ENCODE results near the gene PPARG.

PPARG gene

DNA sequence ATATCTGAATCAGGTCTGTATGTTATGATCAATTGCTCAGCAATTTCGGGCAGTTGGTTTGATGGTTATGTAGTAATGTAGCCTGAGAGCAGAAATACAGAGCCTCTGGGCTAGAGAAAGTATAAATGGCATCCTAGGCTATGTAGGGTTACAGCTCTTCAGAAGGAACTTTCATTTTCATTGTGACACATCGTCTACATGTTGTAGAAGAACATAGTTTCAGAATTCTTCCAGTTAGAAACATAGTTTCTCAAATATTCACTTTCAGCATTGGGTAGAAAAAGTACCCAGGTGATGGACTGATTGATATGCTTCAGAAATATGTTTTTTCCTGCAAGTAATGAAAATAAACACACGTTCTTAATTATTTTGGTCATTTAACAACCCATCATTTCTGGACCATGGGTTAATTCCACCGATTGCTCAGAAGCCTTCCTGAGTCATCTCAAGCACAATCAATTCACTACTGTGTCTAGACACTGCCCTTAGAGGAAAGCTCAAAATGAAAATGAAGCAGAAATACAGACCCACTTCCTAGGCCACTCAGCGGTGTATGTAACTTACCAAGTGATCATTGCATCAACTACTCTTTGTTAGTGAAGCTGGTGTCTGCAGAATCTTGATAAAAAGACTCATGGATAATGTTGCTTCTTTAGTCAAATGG is 106.6 kb downstream of the PPARG start:
- TF ChIP-seq, protein P1, sequence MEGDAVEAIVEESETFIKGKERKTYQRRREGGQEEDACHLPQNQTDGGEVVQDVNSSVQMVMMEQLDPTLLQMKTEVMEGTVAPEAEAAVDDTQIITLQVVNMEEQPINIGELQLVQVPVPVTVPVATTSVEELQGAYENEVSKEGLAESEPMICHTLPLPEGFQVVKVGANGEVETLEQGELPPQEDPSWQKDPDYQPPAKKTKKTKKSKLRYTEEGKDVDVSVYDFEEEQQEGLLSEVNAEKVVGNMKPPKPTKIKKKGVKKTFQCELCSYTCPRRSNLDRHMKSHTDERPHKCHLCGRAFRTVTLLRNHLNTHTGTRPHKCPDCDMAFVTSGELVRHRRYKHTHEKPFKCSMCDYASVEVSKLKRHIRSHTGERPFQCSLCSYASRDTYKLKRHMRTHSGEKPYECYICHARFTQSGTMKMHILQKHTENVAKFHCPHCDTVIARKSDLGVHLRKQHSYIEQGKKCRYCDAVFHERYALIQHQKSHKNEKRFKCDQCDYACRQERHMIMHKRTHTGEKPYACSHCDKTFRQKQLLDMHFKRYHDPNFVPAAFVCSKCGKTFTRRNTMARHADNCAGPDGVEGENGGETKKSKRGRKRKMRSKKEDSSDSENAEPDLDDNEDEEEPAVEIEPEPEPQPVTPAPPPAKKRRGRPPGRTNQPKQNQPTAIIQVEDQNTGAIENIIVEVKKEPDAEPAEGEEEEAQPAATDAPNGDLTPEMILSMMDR (IDR thresholded peaks at IDR 0.05): no peak
- Histone ChIP-seq H3K27ac (no peak overlapping the region), H3K36me3 (ENCODE audit: control insufficient read depth, insufficient read depth, low read length) (no peaks in the 10 kb centered on the region), H3K4me2 (ENCODE audit: low read length) (no peak overlapping the region), H3K27me3 (ENCODE audit: control insufficient read depth, insufficient read depth, low read length) (no peaks in the 10 kb centered on the region), H3K9ac (no peak overlapping the region), H3K4me3 (ENCODE audit: low read depth, low read length) (no peak overlapping the region), H3K4me1 (no peaks in the 10 kb centered on the region), H3K9me3 (ENCODE audit: control insufficient read depth, low read length) (no peaks in the 10 kb centered on the region), H3K79me2 (no peaks in the 10 kb centered on the region), H2AFZ (no peak overlapping the region)

DNA sequence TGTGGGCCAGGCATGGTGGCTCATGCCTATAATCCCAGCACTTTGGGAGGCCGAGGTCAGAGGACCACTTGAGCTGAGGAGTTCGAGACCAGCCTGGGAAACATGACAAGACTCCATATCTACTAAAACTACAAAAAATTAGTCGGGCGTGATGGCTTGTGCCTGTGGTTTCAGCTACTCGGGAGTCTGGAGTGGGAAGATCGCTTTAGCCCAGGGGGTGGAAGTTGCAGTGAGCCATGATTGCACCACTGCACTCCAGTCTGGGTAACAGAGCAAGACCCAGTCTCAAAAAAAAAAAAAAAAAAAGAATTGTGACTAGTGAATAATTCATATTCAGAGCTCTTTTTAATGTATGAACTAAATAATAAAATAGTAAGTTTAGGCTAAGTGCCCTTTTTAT is 107.6 kb downstream of the PPARG start:
- no peak overlapping the region for H3K9ac ChIP-seq
- TF ChIP-seq, protein P1 (IDR thresholded peaks at IDR 0.05): no peak
- H3K9me3 ChIP-seq (ENCODE audit: control insufficient read depth, low read length): no peaks in the 10 kb centered on the region
- H3K27ac ChIP-seq: no peak overlapping the region
- H3K27me3 ChIP-seq (ENCODE audit: control insufficient read depth, insufficient read depth, low read length): no peaks in the 10 kb centered on the region
- H3K4me3 ChIP-seq (ENCODE audit: low read depth, low read length): no peak overlapping the region
- no peaks in the 10 kb centered on the region for H3K36me3 ChIP-seq (ENCODE audit: control insufficient read depth, insufficient read depth, low read length)
- H3K4me2 ChIP-seq (ENCODE audit: low read length): no peak overlapping the region
- no peaks in the 10 kb centered on the region for H3K79me2 ChIP-seq
- H2AFZ ChIP-seq: no peak overlapping the region
- no peaks in the 10 kb centered on the region for H3K4me1 ChIP-seq

DNA sequence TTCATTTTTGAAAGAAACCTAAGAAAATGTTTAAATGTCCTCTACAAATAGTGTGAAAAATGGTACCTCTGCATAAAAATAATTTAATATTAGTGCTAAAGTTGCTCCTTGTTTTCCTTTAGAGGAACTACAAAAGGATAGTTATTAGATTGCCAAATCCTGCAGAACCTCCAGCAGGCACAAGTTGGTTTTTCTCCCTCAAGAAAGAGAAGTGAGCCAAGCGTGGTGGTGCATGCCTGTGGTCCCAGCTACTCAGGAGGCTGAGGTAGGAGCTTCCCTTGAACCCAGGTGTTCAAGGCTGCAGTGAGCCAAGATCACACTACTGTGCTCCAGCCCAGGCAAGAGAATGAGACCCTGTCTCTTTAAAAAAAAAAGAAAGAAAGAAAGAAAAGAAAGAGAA is 110.4 kb downstream of the PPARG start:
- Histone ChIP-seq H3K36me3 (ENCODE audit: control insufficient read depth, insufficient read depth, low read length) (no peaks in the 10 kb centered on the region), H3K79me2 (no peaks in the 10 kb centered on the region), H3K27me3 (ENCODE audit: control insufficient read depth, insufficient read depth, low read length) (no peaks in the 10 kb centered on the region), H3K4me3 (ENCODE audit: low read depth, low read length) (no peak overlapping the region), H3K4me1 (no peaks in the 10 kb centered on the region), H3K4me2 (ENCODE audit: low read length) (no peak overlapping the region), H3K27ac (no peak overlapping the region), H3K9ac (no peak overlapping the region), H3K9me3 (ENCODE audit: control insufficient read depth, low read length) (no peaks in the 10 kb centered on the region), H2AFZ (no peak overlapping the region)
- TF ChIP-seq, protein P1 (IDR thresholded peaks at IDR 0.05): no peak

DNA sequence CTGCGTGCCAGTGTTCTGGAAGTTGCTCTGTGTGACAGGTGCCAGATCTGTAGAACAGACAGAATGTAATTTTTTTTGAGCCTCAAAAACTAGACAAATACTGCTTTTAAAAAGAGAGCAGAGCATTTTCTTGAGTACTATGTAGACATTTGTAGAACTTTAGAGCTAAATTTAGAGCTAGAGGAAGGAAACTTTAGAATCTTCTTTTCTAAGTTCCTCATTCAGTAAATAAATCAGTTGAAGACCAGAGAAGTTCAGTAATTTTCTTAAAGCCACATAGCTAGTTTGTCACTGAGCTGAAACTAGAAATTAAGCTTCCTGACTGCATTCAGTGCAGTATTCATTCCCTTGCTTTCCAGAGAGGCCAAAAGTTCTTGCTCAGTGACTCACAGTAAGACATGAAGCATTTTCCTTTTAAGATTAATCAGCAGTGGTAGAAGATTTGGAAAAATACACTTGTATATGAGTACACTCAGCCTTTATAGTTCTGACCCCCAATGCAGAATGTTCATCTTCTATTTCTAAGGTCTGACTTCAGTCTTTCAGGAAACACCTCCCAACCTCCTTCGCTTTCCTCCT is 111.8 kb downstream of the PPARG start:
- Histone ChIP-seq H3K9ac (no peak overlapping the region), H3K4me2 (ENCODE audit: low read length) (no peak overlapping the region), H3K36me3 (ENCODE audit: control insufficient read depth, insufficient read depth, low read length) (no peaks in the 10 kb centered on the region), H3K79me2 (no peaks in the 10 kb centered on the region), H2AFZ (no peak overlapping the region), H3K9me3 (ENCODE audit: control insufficient read depth, low read length) (no peaks in the 10 kb centered on the region), H3K27ac (no peak overlapping the region), H3K4me3 (ENCODE audit: low read depth, low read length) (no peak overlapping the region), H3K27me3 (ENCODE audit: control insufficient read depth, insufficient read depth, low read length) (no peaks in the 10 kb centered on the region), H3K4me1 (no peaks in the 10 kb centered on the region)
- TF ChIP-seq, protein P1 (IDR thresholded peaks at IDR 0.05): no peak

DNA sequence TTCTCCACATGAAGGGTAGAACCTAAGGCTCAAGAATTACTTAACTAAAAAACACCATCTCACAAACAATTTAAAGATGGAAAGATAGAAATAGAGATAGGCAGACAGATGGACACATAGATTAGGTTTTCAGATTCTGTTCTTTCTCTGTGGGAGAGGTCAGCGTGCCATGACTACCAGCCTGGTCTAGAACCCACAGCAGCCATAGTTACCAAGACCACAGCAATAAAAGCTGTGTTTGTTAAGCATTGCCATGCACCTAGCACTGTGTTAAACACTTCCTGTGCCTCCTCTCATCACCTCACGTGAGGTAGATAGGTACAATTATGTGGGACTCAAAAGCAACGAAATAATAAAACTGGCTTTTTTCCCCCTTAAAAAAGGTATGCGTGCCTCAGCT is 112.3 kb downstream of the PPARG start:
- H3K9me3 ChIP-seq (ENCODE audit: control insufficient read depth, low read length): no peaks in the 10 kb centered on the region
- no peaks in the 10 kb centered on the region for H3K4me1 ChIP-seq
- no peak overlapping the region for H3K4me3 ChIP-seq (ENCODE audit: low read depth, low read length)
- H3K36me3 ChIP-seq (ENCODE audit: control insufficient read depth, insufficient read depth, low read length): no peaks in the 10 kb centered on the region
- H3K79me2 ChIP-seq: no peaks in the 10 kb centered on the region
- no peaks in the 10 kb centered on the region for H3K27me3 ChIP-seq (ENCODE audit: control insufficient read depth, insufficient read depth, low read length)
- TF ChIP-seq, protein P1 (IDR thresholded peaks at IDR 0.05): no peak
- no peak overlapping the region for H3K4me2 ChIP-seq (ENCODE audit: low read length)
- H3K27ac ChIP-seq: no peak overlapping the region
- no peak overlapping the region for H2AFZ ChIP-seq
- no peak overlapping the region for H3K9ac ChIP-seq
